Panc1 (cell line): Measurements from ENCODE around the gene DIAPH2. TPM values are rescaled to one million over a fixed set of nuclear protein-coding genes. Genes with fewer than 3 reads are reported as not detected.

Experiments used
- ATAC-seq: fragments of 200-7000 bp; cut with Tn5 transposase; 2 replicates; pipeline ENCODE4 v1.9.1; 2020; ENCODE audit warnings: mild to moderate bottlenecking, moderate library complexity
- BruUV-seq: library from RNA; stranded (reverse); fragments of 400-500 nt; replicated peaks from 2 replicates; lab custom pipeline; 2021; lab: Mats Ljungman, UMichigan
- CTCF ChIA-PET: fragments of 300-600 bp; sonication (Branson Sonifier 250); formaldehyde crosslinking; loops from one replicate; lab custom pipeline; 2022; ENCODE audit warnings: antibody characterized with exemption; lab: Charles Lee
- POLR2A ChIA-PET: fragments of 300-600 bp; sonication (Branson Sonifier 250); formaldehyde crosslinking; loops from one replicate; lab custom pipeline; 2022; ENCODE audit warnings: antibody characterized with exemption; lab: Charles Lee
- DNase-seq: peaks from one replicate; pipeline ENCODE4 v3.0.0-alpha.2; 2010; ENCODE audit warnings: low read depth, low spot score
- H3K27ac ChIP-seq: 2 replicates; pipeline ENCODE4 v1.5.1; 2011; ENCODE audit warnings: mild to moderate bottlenecking, low read length, inconsistent platforms
- H3K27me3 ChIP-seq: fragments of 200-500 bp; sonication (Bioruptor generic); 2 replicates; pipeline ENCODE4 v1.6.0; 2014; ENCODE audit warnings: low read length, inconsistent platforms; ENCODE audit not compliant: control insufficient read depth, insufficient read depth
- H3K36me3 ChIP-seq: fragments of 200-500 bp; sonication (Bioruptor generic); 2 replicates; pipeline ENCODE4 v1.5.1; 2014; ENCODE audit warnings: inconsistent platforms, mild to moderate bottlenecking, low read length, moderate library complexity; ENCODE audit not compliant: control insufficient read depth, insufficient read depth
- H3K4me1 ChIP-seq: 2 replicates; pipeline ENCODE4 v1.5.1; 2011; ENCODE audit warnings: inconsistent platforms, mild to moderate bottlenecking, low read length, moderate library complexity; ENCODE audit not compliant: control insufficient read depth, insufficient read depth
- H3K4me3 ChIP-seq, 2 experiments: 2 replicates each; pipeline ENCODE4 v1.5.1; 2011 to 2012; ENCODE audit warnings: low read depth in 2 of 2, low read length in 2 of 2, mild to moderate bottlenecking in 2 of 2, inconsistent platforms in 1 of 2, moderate library complexity in 1 of 2
- H3K9me3 ChIP-seq: fragments of 200-500 bp; sonication (Bioruptor generic); 2 replicates; pipeline ENCODE4 v1.5.1; 2014; ENCODE audit warnings: low read depth, mild to moderate bottlenecking, inconsistent platforms, low read length, moderate library complexity; ENCODE audit not compliant: control insufficient read depth, insufficient read depth
- CTCF ChIP-seq: fragments of 450-650 bp; IDR thresholded peaks from 2 replicates; pipeline ENCODE4 v1.5.1; 2017; ENCODE audit warnings: mild to moderate bottlenecking
- POLR2AphosphoS5 ChIP-seq: IDR thresholded peaks from 2 replicates; pipeline ENCODE4 v1.6.1; 2012; ENCODE audit warnings: mild to moderate bottlenecking, low read depth, low read length, moderate library complexity
- REST ChIP-seq, 2 experiments: IDR thresholded peaks; 2 replicates each; pipeline ENCODE4 v1.6.1; 2011 to 2012; ENCODE audit warnings: low read depth in 2 of 2, control low read depth in 1 of 2, low read length in 1 of 2, mild to moderate bottlenecking in 1 of 2, moderate library complexity in 1 of 2; ENCODE audit not compliant: insufficient read depth in 1 of 2
- SIN3A ChIP-seq: IDR thresholded peaks from 2 replicates; pipeline ENCODE4 v1.6.1; 2012; ENCODE audit warnings: low read depth, mild to moderate bottlenecking, low read length, moderate library complexity, borderline replicate concordance; ENCODE audit not compliant: insufficient read depth
- TCF7L2 ChIP-seq: IDR thresholded peaks from 2 replicates; pipeline ENCODE4 v1.6.1; 2011; ENCODE audit warnings: mild to moderate bottlenecking, low read depth, low read length, inconsistent platforms
- in situ Hi-C: cut with HindIII; loops from 2 replicates; pipeline ENCODE4 v1.10.0; 2016; ENCODE audit warnings: low sequenced_read_pairs, low pct_unique_long_range_greater_than_20kb
- intact Hi-C: fragments of 100-400 bp; cut with micrococcal nuclease; formaldehyde crosslinking; loops from one replicate; pipeline ENCODE4 v1.10.0; 2022; ENCODE audit not compliant: unreplicated experiment
- total RNA-seq: library from RNA; stranded (reverse); gene quantifications from one replicate; pipeline ENCODE4 v1.2.1, GENCODE V29; 2021; ENCODE audit not compliant: unreplicated experiment

Gene DIAPH2
- total RNA-seq, 1 experiment from 2014 or later = 17.0 TPM

- no peaks in the 10 kb centered on the region for H3K27me3 ChIP-seq
- CTCF ChIA-PET = no interaction called here
- POLR2A ChIA-PET = no interaction called here
- no TSS peak for BruUV-seq
- H3K9me3 ChIP-seq = no peaks in the 10 kb centered on the region
- intact Hi-C loops = no loop called here
- H3K4me1 ChIP-seq = no peaks in the 10 kb centered on the region
- no peak for ATAC-seq
- no peaks in the 10 kb centered on the region for H3K36me3 ChIP-seq
- TF ChIP-seq REST (IDR thresholded peaks at IDR 0.05; ENCODE audit: insufficient read depth in 1 of 2, low read depth in 2 of 2, low read length in 1 of 2) = no peak
- TF ChIP-seq TCF7L2 = no peak
- no peak for TF ChIP-seq POLR2AphosphoS5
- TF ChIP-seq CTCF = no peak
- no peak for TF ChIP-seq SIN3A
- DNase-seq = no peak
- no peak overlapping the region for H3K4me3 ChIP-seq
- in situ Hi-C loops = no loop called here
- no peak overlapping the region for H3K27ac ChIP-seq
These were observed 346.3 kb downstream of the DIAPH2 start for GRCh38 chrX:97030947-97031346.

GRCh38 chrX:97039363-97040029, 354.9 kb downstream of the DIAPH2 start:
- Histone ChIP-seq H3K4me3 (no peak overlapping the region), H3K36me3 (no peaks in the 10 kb centered on the region), H3K27me3 (no peaks in the 10 kb centered on the region), H3K9me3 (no peaks in the 10 kb centered on the region), H3K4me1 (no peaks in the 10 kb centered on the region), H3K27ac (no peak overlapping the region)
- intact Hi-C loops = no loop called here
- TF ChIP-seq SIN3A = no peak
- TF ChIP-seq POLR2AphosphoS5 = no peak
- no peak for TF ChIP-seq REST (IDR thresholded peaks at IDR 0.05; ENCODE audit: insufficient read depth in 1 of 2, low read depth in 2 of 2, low read length in 1 of 2)
- TF ChIP-seq CTCF = no peak
- no peak for TF ChIP-seq TCF7L2
- no peak for DNase-seq
- in situ Hi-C loops = no loop called here
- ChIA-PET POLR2A (no interaction called here), CTCF (no interaction called here)
- BruUV-seq = no TSS peak
- no peak for ATAC-seq
